Liver (tissue), 9 donors: Measurements from ENCODE around the gene MAN1A2. TPM values are rescaled to one million over a fixed set of nuclear protein-coding genes. Genes with fewer than 3 reads are reported as not detected.

Experiments used
- DNase-seq: peaks from one replicate; pipeline ENCODE4 v3.0.0-alpha.2; 2017; ENCODE audit warnings: low spot score
- H3K27ac ChIP-seq, 2 donors: one replicate each; pipeline ENCODE4 v1.7.0; 2013; ENCODE audit warnings: inconsistent platforms in 2 of 2, low read length in 2 of 2, control low read depth in 1 of 2, low read depth in 1 of 2, mild to moderate bottlenecking in 1 of 2
- H3K27me3 ChIP-seq, 4 donors: one replicate each; pipeline versions ENCODE4 v1.6.1 to v1.7.0; 2013; ENCODE audit warnings: low read length in 3 of 4, inconsistent platforms in 1 of 4, mild to moderate bottlenecking in 1 of 4, moderate library complexity in 1 of 4; ENCODE audit not compliant: control insufficient read depth in 4 of 4, insufficient read depth in 4 of 4
- H3K36me3 ChIP-seq, 4 donors: one replicate each; pipeline versions ENCODE4 v1.6.1 to v1.7.0; 2013; ENCODE audit warnings: low read length in 3 of 4, mild to moderate bottlenecking in 3 of 4, low read depth in 1 of 4, moderate library complexity in 1 of 4; ENCODE audit not compliant: control insufficient read depth in 4 of 4, insufficient read depth in 3 of 4
- H3K4me1 ChIP-seq, 4 donors: one replicate each; pipeline versions ENCODE4 v1.6.1 to v1.7.0; 2013; ENCODE audit warnings: low read length in 3 of 4, mild to moderate bottlenecking in 3 of 4, moderate library complexity in 1 of 4; ENCODE audit not compliant: control insufficient read depth in 4 of 4, insufficient read depth in 4 of 4
- H3K4me3 ChIP-seq, 3 donors: one replicate each; pipeline versions ENCODE4 v1.6.1 to v1.7.0; 2013; ENCODE audit warnings: low read length in 3 of 3, control low read depth in 1 of 3, low read depth in 1 of 3, mild to moderate bottlenecking in 1 of 3
- H3K9ac ChIP-seq, 2 donors: one replicate each; pipeline ENCODE4 v1.7.0; 2013; ENCODE audit warnings: low read length in 2 of 2, mild to moderate bottlenecking in 2 of 2, moderate library complexity in 2 of 2, control low read depth in 1 of 2, low read depth in 1 of 2
- H3K9me3 ChIP-seq, 4 donors: one replicate each; pipeline versions ENCODE4 v1.6.1 to v1.7.0; 2013; ENCODE audit warnings: low read length in 3 of 4; ENCODE audit not compliant: control insufficient read depth in 4 of 4
- ATF3 ChIP-seq: IDR thresholded peaks from 2 replicates; pipeline ENCODE4 v1.6.1; 2016; ENCODE audit warnings: antibody characterized with exemption
- CTCF ChIP-seq: fragments of 150-350 bp; IDR thresholded peaks from 2 replicates; pipeline ENCODE4 v1.5.1; 2017; ENCODE audit warnings: improper control_type of control experiment, low read depth, low read length; ENCODE audit not compliant: missing input control
- EGR1 ChIP-seq, 2 donors: IDR thresholded peaks; 2 replicates each; pipeline ENCODE4 v1.6.1; 2016 to 2018; ENCODE audit warnings: antibody characterized with exemption in 2 of 2, low read depth in 2 of 2
- FOXA1 ChIP-seq: IDR thresholded peaks from 2 replicates; pipeline ENCODE4 v1.6.1; 2016; ENCODE audit warnings: antibody characterized with exemption
- FOXA2 ChIP-seq: IDR thresholded peaks from 2 replicates; pipeline ENCODE4 v1.6.1; 2016; ENCODE audit warnings: antibody characterized with exemption
- GABPA ChIP-seq, 2 donors: IDR thresholded peaks in 1 of 2; conservative IDR thresholded peaks in 1 of 2; 2 replicates each; pipeline ENCODE4 v1.6.1; 2016; ENCODE audit warnings: antibody characterized with exemption in 2 of 2, mild to moderate bottlenecking in 1 of 2, moderate library complexity in 1 of 2
- HNF4A ChIP-seq, 2 donors: conservative IDR thresholded peaks; 2 replicates each; pipeline ENCODE4 v1.6.1; 2016; ENCODE audit warnings: antibody characterized with exemption in 2 of 2, mild to moderate bottlenecking in 2 of 2
- HNF4G ChIP-seq: IDR thresholded peaks from 2 replicates; pipeline ENCODE4 v1.6.1; 2016; ENCODE audit warnings: antibody characterized with exemption
- JUND ChIP-seq, 2 donors: IDR thresholded peaks; 2 replicates each; pipeline ENCODE4 v1.6.1; 2016; ENCODE audit warnings: antibody characterized with exemption in 2 of 2
- MAX ChIP-seq: IDR thresholded peaks from 2 replicates; pipeline ENCODE4 v1.6.1; 2016; ENCODE audit warnings: antibody characterized with exemption
- NR2F2 ChIP-seq: IDR thresholded peaks from 2 replicates; pipeline ENCODE4 v1.6.1; 2016; ENCODE audit warnings: antibody characterized with exemption
- RAD21 ChIP-seq, 2 donors: IDR thresholded peaks; 2 replicates each; pipeline ENCODE4 v1.6.1; 2016; ENCODE audit warnings: antibody characterized with exemption in 2 of 2, mild to moderate bottlenecking in 2 of 2
- REST ChIP-seq: IDR thresholded peaks from 2 replicates; pipeline ENCODE4 v1.6.1; 2016; ENCODE audit warnings: antibody characterized with exemption, mild to moderate bottlenecking
- RXRA ChIP-seq, 2 donors: IDR thresholded peaks; 2 replicates each; pipeline ENCODE4 v1.6.1; 2017 to 2018; ENCODE audit warnings: antibody characterized with exemption in 2 of 2, mild to moderate bottlenecking in 1 of 2
- SP1 ChIP-seq: IDR thresholded peaks from 2 replicates; pipeline ENCODE4 v1.6.1; 2018; ENCODE audit warnings: antibody characterized with exemption, mild to moderate bottlenecking
- TAF1 ChIP-seq: conservative IDR thresholded peaks from 2 replicates; pipeline ENCODE4 v1.6.1; 2016; ENCODE audit warnings: antibody characterized with exemption, mild to moderate bottlenecking
- YY1 ChIP-seq: IDR thresholded peaks from 2 replicates; pipeline ENCODE4 v1.6.1; 2016; ENCODE audit warnings: antibody characterized with exemption, mild to moderate bottlenecking
- ZBTB33 ChIP-seq: IDR thresholded peaks from 2 replicates; pipeline ENCODE4 v1.6.1; 2016; ENCODE audit warnings: antibody characterized with exemption
- WGBS: extraction: QIAGEN DNeasy Blood & Tissue Kit; methylation state at CpG from one replicate; pipeline ENCODE4 v1.1.7; 2013; 5-methylcytosine and 5-hydroxymethylcytosine counted together
- polyA plus RNA-seq, 2 donors: library from polyadenylated mRNA; stranded (reverse) in 1 of 2; unstranded in 1 of 2; fragments of 200-250 nt in 1 of 2; fragments of >200 nt in 1 of 2; fragmentation: Nextera tagmentation in 1 of 2; extraction: Ambion mirVana in 1 of 2; gene quantifications; one replicate each; pipeline versions ENCODE4 v1.2.1 to v1.2.3, GENCODE V29; 2013 to 2015
- total RNA-seq, 2 donors: library from RNA; depleted of rRNA; stranded (reverse); fragments of >200 nt; gene quantifications; one replicate each; pipeline ENCODE4 v1.2.3, GENCODE V29; 2014
- donor health status: healthy.
- donor health status: healthy.
- donor health status: healthy.
- donor health status: healthy.
- donor health status: healthy.

The MAN1A2 gene
- total and polyA plus RNA-seq, 4 donors, result 10.9 to 58.7 (median 25.1) TPM

- DNase-seq, result no peak
- TF ChIP-seq EGR1 (IDR thresholded peaks at IDR 0.05; ENCODE audit: low read depth in 2 of 2), result no peak
- no peak for TF ChIP-seq RXRA (IDR thresholded peaks at IDR 0.05)
- TF ChIP-seq TAF1, result no peak
- TF ChIP-seq NR2F2, result no peak
- no peak for TF ChIP-seq HNF4G
- no peak for TF ChIP-seq GABPA (IDR thresholded peaks at IDR 0.05 in 1 of 2, conservative IDR thresholded peaks at IDR 0.05 in 1 of 2)
- no peak for TF ChIP-seq REST
- TF ChIP-seq FOXA1, result no peak
- no peak for TF ChIP-seq RAD21 (IDR thresholded peaks at IDR 0.05)
- no peak for TF ChIP-seq MAX
- TF ChIP-seq YY1, result no peak
- no peak for TF ChIP-seq JUND (IDR thresholded peaks at IDR 0.05)
- no peak for TF ChIP-seq SP1
- Histone ChIP-seq H3K9me3 (no peaks in the 10 kb centered on the region), H3K9ac (no peak overlapping the region), H3K4me3 (no peak overlapping the region), H3K4me1 (peaks cover 5 to 26% (median 21%) of the 10 kb centered on the region in 4 donors), H3K27ac (no peak overlapping the region), H3K36me3 (no peaks in the 10 kb centered on the region), H3K27me3 (no peaks in the 10 kb centered on the region)
- 94% methylated on average over 5 of the region's 5 CpGs for WGBS
These were observed 5.7 kb downstream of the MAN1A2 start for GRCh38 chr1:117372863-117373412.

GRCh38 chr1:117373932-117374331 lies 6.7 kb downstream of the MAN1A2 start:
- peaks cover 5 to 26% (median 17%) of the 10 kb centered on the region in 4 donors for H3K4me1 ChIP-seq
- no peak for TF ChIP-seq FOXA1
- no peak for TF ChIP-seq GABPA (IDR thresholded peaks at IDR 0.05 in 1 of 2, conservative IDR thresholded peaks at IDR 0.05 in 1 of 2)
- TF ChIP-seq HNF4G, result no peak
- no peak for TF ChIP-seq FOXA2
- no peak for TF ChIP-seq MAX
- TF ChIP-seq ATF3, result no peak
- no peak for TF ChIP-seq NR2F2
- no peaks in the 10 kb centered on the region for H3K27me3 ChIP-seq
- WGBS, result 84% methylated on average over 4 of the region's 4 CpGs
- H3K9me3 ChIP-seq, result no peaks in the 10 kb centered on the region
- no peak for DNase-seq
- no peak overlapping the region for H3K4me3 ChIP-seq
- no peaks in the 10 kb centered on the region for H3K36me3 ChIP-seq
- no peak overlapping the region for H3K27ac ChIP-seq
- H3K9ac ChIP-seq, result no peak overlapping the region

GRCh38 chr1:117375327-117375726 lies 8.1 kb downstream of the MAN1A2 start:
- Histone ChIP-seq H3K27ac (no peak overlapping the region), H3K27me3 (no peaks in the 10 kb centered on the region), H3K4me1 (peaks cover 6 to 19% (median 13%) of the 10 kb centered on the region in 4 donors), H3K9ac (no peak overlapping the region), H3K36me3 (no peaks in the 10 kb centered on the region), H3K4me3 (no peak overlapping the region), H3K9me3 (no peaks in the 10 kb centered on the region)
- 99% methylated on average over 1 of the region's 1 CpG for WGBS
- no peak for TF ChIP-seq ZBTB33
- TF ChIP-seq FOXA2, result no peak
- TF ChIP-seq JUND (IDR thresholded peaks at IDR 0.05), result no peak
- no peak for TF ChIP-seq NR2F2
- TF ChIP-seq FOXA1, result no peak
- no peak for TF ChIP-seq TAF1
- TF ChIP-seq GABPA (IDR thresholded peaks at IDR 0.05 in 1 of 2, conservative IDR thresholded peaks at IDR 0.05 in 1 of 2), result no peak
- TF ChIP-seq RAD21 (IDR thresholded peaks at IDR 0.05), result no peak
- no peak for TF ChIP-seq ATF3
- no peak for TF ChIP-seq CTCF
- no peak for TF ChIP-seq YY1
- TF ChIP-seq HNF4A (conservative IDR thresholded peaks at IDR 0.05), result no peak
- no peak for DNase-seq
